Calu3 (cell line): ENCODE results near the gene PPP2R3C. TPM values are rescaled to one million over a fixed set of nuclear protein-coding genes. Genes with fewer than 3 reads are reported as not detected.
"Not testable (repeated sequence)": the region's sequence is repeated elsewhere in the genome, so short reads cannot be mapped to it uniquely, and the experiment has no call there.

Source experiments
- BruUV-seq: library from RNA; stranded (reverse); fragments of 400-500 nt; replicated peaks from 2 replicates; lab custom pipeline; 2021; lab: Mats Ljungman, UMichigan
- CTCF ChIA-PET: fragments of 300-600 bp; sonication (Branson Sonifier 250); formaldehyde crosslinking; loops from one replicate; lab custom pipeline; 2022; ENCODE audit warnings: antibody characterized with exemption; lab: Charles Lee
- DNase-seq: peaks from one replicate; pipeline ENCODE4 v3.0.0; 2022
- H3K27ac Mint-ChIP-seq: one replicate; pipeline ENCODE4 v1.8.0; 2022; ENCODE audit warnings: mixed read lengths; ENCODE audit not compliant: unreplicated experiment
- H3K27me3 Mint-ChIP-seq: one replicate; pipeline ENCODE4 v1.8.0; 2022; ENCODE audit warnings: mixed read lengths; ENCODE audit not compliant: unreplicated experiment
- H3K36me3 Mint-ChIP-seq: one replicate; pipeline ENCODE4 v1.8.0; 2022; ENCODE audit warnings: mild to moderate bottlenecking, moderate library complexity, mixed read lengths; ENCODE audit not compliant: insufficient read depth, unreplicated experiment
- H3K4me1 Mint-ChIP-seq: one replicate; pipeline ENCODE4 v1.8.0; 2022; ENCODE audit warnings: mild to moderate bottlenecking, low read depth, mixed read lengths; ENCODE audit not compliant: unreplicated experiment
- H3K4me3 Mint-ChIP-seq: one replicate; pipeline ENCODE4 v1.8.0; 2022; ENCODE audit warnings: mild to moderate bottlenecking, low read depth, moderate library complexity, mixed read lengths; ENCODE audit not compliant: unreplicated experiment
- H3K9me3 Mint-ChIP-seq: one replicate; pipeline ENCODE4 v1.8.0; 2022; ENCODE audit warnings: low read depth, mixed read lengths; ENCODE audit not compliant: unreplicated experiment
- intact Hi-C: fragments of 100-400 bp; cut with micrococcal nuclease; formaldehyde crosslinking; loops from one replicate; pipeline ENCODE4 v1.10.0; 2022; ENCODE audit not compliant: unreplicated experiment
- total RNA-seq: library from RNA; stranded (reverse); gene quantifications from 2 replicates; pipeline ENCODE4 v1.2.3, GENCODE V29; 2022
- TF ChIP-seq, protein P1 (sequence below): fragments of 200-600 bp; IDR thresholded peaks from one replicate; pipeline ENCODE4 v1.8.0; 2022; ENCODE audit warnings: antibody characterized with exemption; ENCODE audit not compliant: unreplicated experiment

PPP2R3C gene
- total RNA-seq, 1 experiment from 2014 or later = 11.3 TPM

GRCh38 chr14:35045798-35046047 lies 76.1 kb downstream of the PPP2R3C start:
- Mint-ChIP-seq H3K4me3 (peak overlapping the region; percentile 98), H3K27me3 (no peaks in the 10 kb centered on the region), H3K36me3 (peaks cover 26% of the 10 kb centered on the region), H3K4me1 (peaks cover 22% of the 10 kb centered on the region), H3K9me3 (no peaks in the 10 kb centered on the region), H3K27ac (peak overlapping the region; percentile 92)
- intact Hi-C loops = no loop called here
- no peak for DNase-seq
- BruUV-seq = no TSS peak
- TF ChIP-seq, protein P1, sequence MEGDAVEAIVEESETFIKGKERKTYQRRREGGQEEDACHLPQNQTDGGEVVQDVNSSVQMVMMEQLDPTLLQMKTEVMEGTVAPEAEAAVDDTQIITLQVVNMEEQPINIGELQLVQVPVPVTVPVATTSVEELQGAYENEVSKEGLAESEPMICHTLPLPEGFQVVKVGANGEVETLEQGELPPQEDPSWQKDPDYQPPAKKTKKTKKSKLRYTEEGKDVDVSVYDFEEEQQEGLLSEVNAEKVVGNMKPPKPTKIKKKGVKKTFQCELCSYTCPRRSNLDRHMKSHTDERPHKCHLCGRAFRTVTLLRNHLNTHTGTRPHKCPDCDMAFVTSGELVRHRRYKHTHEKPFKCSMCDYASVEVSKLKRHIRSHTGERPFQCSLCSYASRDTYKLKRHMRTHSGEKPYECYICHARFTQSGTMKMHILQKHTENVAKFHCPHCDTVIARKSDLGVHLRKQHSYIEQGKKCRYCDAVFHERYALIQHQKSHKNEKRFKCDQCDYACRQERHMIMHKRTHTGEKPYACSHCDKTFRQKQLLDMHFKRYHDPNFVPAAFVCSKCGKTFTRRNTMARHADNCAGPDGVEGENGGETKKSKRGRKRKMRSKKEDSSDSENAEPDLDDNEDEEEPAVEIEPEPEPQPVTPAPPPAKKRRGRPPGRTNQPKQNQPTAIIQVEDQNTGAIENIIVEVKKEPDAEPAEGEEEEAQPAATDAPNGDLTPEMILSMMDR = no peak
- CTCF ChIA-PET = no interaction called here

- Mint-ChIP-seq H3K9me3 (no peaks in the 10 kb centered on the region), H3K27me3 (no peaks in the 10 kb centered on the region), H3K4me3 (peak overlapping the region; percentile 98), H3K36me3 (peaks cover 22% of the 10 kb centered on the region), H3K27ac (peak overlapping the region; percentile 92), H3K4me1 (peaks cover 22% of the 10 kb centered on the region)
- CTCF ChIA-PET = no interaction called here
- DNase-seq = no peak
- intact Hi-C loops = no loop called here
- BruUV-seq = TSS peak; percentile 87
- TF ChIP-seq, protein P1 = no peak
Measured at GRCh38 chr14:35044939-35045797, 76.6 kb downstream of the PPP2R3C start.

GRCh38 chr14:35043046-35043445 lies 78.7 kb downstream of the PPP2R3C start:
- no peaks in the 10 kb centered on the region for H3K9me3 Mint-ChIP-seq
- intact Hi-C loops = no loop called here
- peaks cover 22% of the 10 kb centered on the region for H3K36me3 Mint-ChIP-seq
- TF ChIP-seq, protein P1 = no peak
- H3K27me3 Mint-ChIP-seq = no peaks in the 10 kb centered on the region
- BruUV-seq = no TSS peak
- DNase-seq = no peak
- H3K4me1 Mint-ChIP-seq = peaks cover 17% of the 10 kb centered on the region
- CTCF ChIA-PET = interaction anchor here (0.6 kb wide), 1 partner anchor 373 kb away, joined by 4 read pairs; no protein-coding TSS in a partner anchor
- no peak overlapping the region for H3K27ac Mint-ChIP-seq
- no peak overlapping the region for H3K4me3 Mint-ChIP-seq

GRCh38 chr14:35042632-35043031 lies 79.2 kb downstream of the PPP2R3C start:
- TF ChIP-seq, protein P1 = no peak
- no peaks in the 10 kb centered on the region for H3K27me3 Mint-ChIP-seq
- H3K9me3 Mint-ChIP-seq = no peaks in the 10 kb centered on the region
- H3K27ac Mint-ChIP-seq = no peak overlapping the region
- peaks cover 22% of the 10 kb centered on the region for H3K36me3 Mint-ChIP-seq
- intact Hi-C loops = no loop called here
- CTCF ChIA-PET = interaction anchor here (0.6 kb wide), 2 partner anchors 374 to 398 kb away, joined by 4 read pairs; no protein-coding TSS in a partner anchor
- BruUV-seq = no TSS peak
- peaks cover 12% of the 10 kb centered on the region for H3K4me1 Mint-ChIP-seq
- no peak for DNase-seq
- no peak overlapping the region for H3K4me3 Mint-ChIP-seq

GRCh38 chr14:35038312-35038711 lies 83.5 kb downstream of the PPP2R3C start:
- BruUV-seq, CTCF ChIA-PET: not testable (repeated sequence)

More at GRCh38 chr14:35038312-35038711, 83.5 kb downstream of the PPP2R3C start:
- H3K27me3 Mint-ChIP-seq, H3K9me3 Mint-ChIP-seq, H3K36me3 Mint-ChIP-seq, intact Hi-C loops, H3K27ac Mint-ChIP-seq, H3K4me3 Mint-ChIP-seq, DNase-seq, H3K4me1 Mint-ChIP-seq: not testable (repeated sequence)
